ENCODE measurements around the gene TRABD2B.

- TF ChIP-seq CTCF (conservative IDR thresholded peaks at IDR 0.05) (no peak), ZFX (IDR thresholded peaks at IDR 0.05) (no peak)
These were observed 235.2 kb downstream of the TRABD2B start for GRCh38 chr1:47761974-47762373.

Measured in C4-2B (cell line).